ENCODE measurements around the gene PPL. TPM values are rescaled to one million over a fixed set of nuclear protein-coding genes. Genes with fewer than 3 reads are reported as not detected.
"Not testable (repeated sequence)": the region's sequence is repeated elsewhere in the genome, so short reads cannot be mapped to it uniquely, and the experiment has no call there.

The PPL gene
- total RNA-seq, 1 donor from 2014 or later: 0.31 TPM

GRCh38 chr16:4933433-4933832, 3.5 kb downstream of the PPL start:
- no peak for DNase-seq

- no peak for DNase-seq
Measured at GRCh38 chr16:4931381-4931780, 5.6 kb downstream of the PPL start.

GRCh38 chr16:4929619-4930018, 7.3 kb downstream of the PPL start:
- DNase-seq: not testable (repeated sequence)

GRCh38 chr16:4928227-4928626, 8.7 kb downstream of the PPL start:
- no peak for DNase-seq

GRCh38 chr16:4927661-4928060, 9.3 kb downstream of the PPL start:
- no peak for DNase-seq

- no peak for DNase-seq
Measured at GRCh38 chr16:4926928-4927327, 10.0 kb downstream of the PPL start.

GRCh38 chr16:4925791-4926190, 11.2 kb downstream of the PPL start:
- DNase-seq: no peak

- no peak for DNase-seq
Measured at GRCh38 chr16:4925293-4925607, 11.7 kb downstream of the PPL start.

- no peak for DNase-seq
Measured at GRCh38 chr16:4924593-4925292, 12.2 kb downstream of the PPL start.

GRCh38 chr16:4923853-4924252, 13.1 kb downstream of the PPL start:
- no peak for DNase-seq

- no peak for DNase-seq
Measured at GRCh38 chr16:4922721-4923342, 14.1 kb downstream of the PPL start.

GRCh38 chr16:4920826-4921225, 16.1 kb downstream of the PPL start:
- DNase-seq: no peak

GRCh38 chr16:4918781-4919251, 18.1 kb downstream of the PPL start:
- no peak for DNase-seq

- no peak for DNase-seq
Measured at GRCh38 chr16:4917117-4917516, 19.8 kb downstream of the PPL start.

GRCh38 chr16:4915226-4915761, 21.7 kb downstream of the PPL start:
- DNase-seq: no peak

- DNase-seq: no peak
Measured at GRCh38 chr16:4914528-4915225, 22.3 kb downstream of the PPL start.

GRCh38 chr16:4913774-4914525, 23.0 kb downstream of the PPL start:
- no peak for DNase-seq

GRCh38 chr16:4913130-4913773, 23.7 kb downstream of the PPL start:
- no peak for DNase-seq

GRCh38 chr16:4911970-4912386, 25.0 kb downstream of the PPL start:
- DNase-seq: no peak

- DNase-seq: no peak
Measured at GRCh38 chr16:4910828-4911227, 26.1 kb downstream of the PPL start.

GRCh38 chr16:4909825-4910224, 27.1 kb downstream of the PPL start:
- no peak for DNase-seq

GRCh38 chr16:4908854-4909401, 28.0 kb downstream of the PPL start:
- no peak for DNase-seq

Measured in occipital lobe (tissue), 2 donors.